PC-9 (cell line): ENCODE data around the gene PRDM16. TPM values are rescaled to one million over a fixed set of nuclear protein-coding genes. Genes with fewer than 3 reads are reported as not detected.

Experiments
- BruUV-seq: library from RNA; stranded (reverse); fragments of 400-500 nt; replicated peaks from 2 replicates; lab custom pipeline; 2021; lab: Mats Ljungman, UMichigan
- CTCF ChIA-PET: fragments of 300-600 bp; sonication (Branson Sonifier 250); formaldehyde crosslinking; loops from one replicate; lab custom pipeline; 2022; ENCODE audit warnings: antibody characterized with exemption; lab: Charles Lee
- POLR2A ChIA-PET: fragments of 300-600 bp; sonication (Branson Sonifier 250); formaldehyde crosslinking; loops from one replicate; lab custom pipeline; 2022; ENCODE audit warnings: antibody characterized with exemption; ENCODE audit not compliant: unreplicated experiment; lab: Charles Lee
- DNase-seq, 2 experiments: peaks; one replicate each; pipeline versions ENCODE4 v3.0.0 to v3.0.0-alpha.2; 2015 to 2022; ENCODE audit warnings: mixed read lengths in 1 of 2
- H2AFZ ChIP-seq: fragments of 200-600 bp; sonication (generic); 2 replicates; pipeline ENCODE4 v1.8.1; 2017; ENCODE audit warnings: antibody characterized with exemption
- H3F3A ChIP-seq: fragments of 200-600 bp; sonication (generic); 2 replicates; pipeline ENCODE4 v1.8.1; 2017; ENCODE audit warnings: antibody characterized with exemption, mild to moderate bottlenecking, low read depth; ENCODE audit not compliant: insufficient read depth
- H3K27ac ChIP-seq: fragments of 200-600 bp; sonication (generic); 2 replicates; pipeline ENCODE4 v1.6.1; 2016; ENCODE audit warnings: mixed run types
- H3K27me3 ChIP-seq: fragments of 200-600 bp; sonication (generic); 2 replicates; pipeline ENCODE4 v1.6.1; 2016; ENCODE audit warnings: low read depth, mixed run types; ENCODE audit not compliant: insufficient read depth
- H3K36me3 ChIP-seq: fragments of 200-600 bp; sonication (generic); 2 replicates; pipeline ENCODE4 v1.6.1; 2016; ENCODE audit warnings: low read depth, mixed run types
- H3K4me1 ChIP-seq: fragments of 200-600 bp; sonication (generic); replicated peaks from 2 replicates; pipeline ENCODE4 v1.6.1; 2016; ENCODE audit warnings: mixed run types; ENCODE audit not compliant: insufficient read depth
- H3K4me2 ChIP-seq: fragments of 200-600 bp; sonication (generic); 2 replicates; pipeline ENCODE4 v1.6.1; 2017; ENCODE audit warnings: mixed run types
- H3K4me3 ChIP-seq: fragments of 200-600 bp; sonication (generic); 2 replicates; pipeline ENCODE4 v1.6.1; 2016; ENCODE audit warnings: mixed run types
- H3K79me2 ChIP-seq: fragments of 200-600 bp; sonication (generic); 2 replicates; pipeline ENCODE4 v1.6.1; 2017; ENCODE audit warnings: low read depth, mixed run types
- H3K9me2 ChIP-seq: fragments of 200-600 bp; sonication (generic); 2 replicates; pipeline ENCODE4 v1.8.1; 2017; ENCODE audit warnings: mild to moderate bottlenecking; ENCODE audit not compliant: insufficient read depth
- H3K9me3 ChIP-seq: fragments of 200-600 bp; sonication (generic); 2 replicates; pipeline ENCODE4 v1.8.1; 2016; ENCODE audit warnings: low read depth; ENCODE audit not compliant: insufficient read depth
- H4K20me1 ChIP-seq: fragments of 200-600 bp; sonication (generic); 2 replicates; pipeline ENCODE4 v1.8.1; 2017; ENCODE audit not compliant: insufficient read depth
- CTCF ChIP-seq: fragments of 200-600 bp; sonication (generic); conservative IDR thresholded peaks from 2 replicates; pipeline ENCODE4 v1.6.1; 2017; ENCODE audit warnings: mixed run types, antibody characterized with exemption, mild to moderate bottlenecking, moderate library complexity
- EZH2 ChIP-seq: fragments of 200-600 bp; sonication (generic); IDR thresholded peaks from 2 replicates; pipeline ENCODE4 v1.8.0; 2017; ENCODE audit warnings: antibody characterized with exemption, low read depth
- intact Hi-C: fragments of 100-400 bp; cut with micrococcal nuclease; formaldehyde crosslinking; loops from one replicate; pipeline ENCODE4 v1.10.0; 2022; ENCODE audit not compliant: unreplicated experiment
- total RNA-seq: library from RNA; stranded (reverse); gene quantifications from 2 replicates; pipeline ENCODE4 v1.2.3, GENCODE V29; 2021

The PRDM16 gene
- total RNA-seq, 1 experiment from 2014 or later, result not detected

- H3K79me2 ChIP-seq, result 0 out of 2 replicates have a peak, but pooled peaks cover 9% of the 10 kb centered on the region
- H3K36me3 ChIP-seq, result no peaks in the 10 kb centered on the region
- H4K20me1 ChIP-seq, result 0 out of 2 replicates have a peak, but pooled peaks cover 5% of the 10 kb centered on the region
- intact Hi-C loops, result no loop called here
- TF ChIP-seq EZH2, result no peak
- no peaks in the 10 kb centered on the region for H3K9me2 ChIP-seq
- POLR2A ChIA-PET, result no interaction called here
- BruUV-seq, result TSS peak; percentile 43
- H2AFZ ChIP-seq, result no peak overlapping the region
- H3K27ac ChIP-seq, result no peak overlapping the region
- H3K27me3 ChIP-seq, result 0 out of 2 replicates have a peak, but pooled peaks cover 2% of the 10 kb centered on the region
- H3K4me1 ChIP-seq, result peaks cover 22% of the 10 kb centered on the region
- peak overlapping the region; percentile 69; the same call in 1 of the 2 replicates for H3K4me3 ChIP-seq
- no peaks in the 10 kb centered on the region for H3K9me3 ChIP-seq
- no peak for DNase-seq
- CTCF ChIA-PET, result no interaction called here
- H3F3A ChIP-seq, result peaks cover 28% of the 10 kb centered on the region; the same call in 1 of the 2 replicates
- H3K4me2 ChIP-seq, result peak overlapping the region; percentile 76
These were observed 386.9 kb downstream of the PRDM16 start for GRCh38 chr1:3455670-3456448.

GRCh38 chr1:3456449-3456963 is 387.5 kb downstream of the PRDM16 start:
- BruUV-seq, result no TSS peak
- no peak overlapping the region for H3K27ac ChIP-seq
- H3K9me2 ChIP-seq, result no peaks in the 10 kb centered on the region
- TF ChIP-seq CTCF (no peak), EZH2 (no peak)
- H3K27me3 ChIP-seq, result no peaks in the 10 kb centered on the region
- peaks cover 24% of the 10 kb centered on the region for H3K4me1 ChIP-seq
- 0 out of 2 replicates have a peak, but pooled peaks cover 9% of the 10 kb centered on the region for H3K79me2 ChIP-seq
- no peaks in the 10 kb centered on the region for H3K36me3 ChIP-seq
- H3F3A ChIP-seq, result peaks cover 28% of the 10 kb centered on the region; the same call in 1 of the 2 replicates
- H4K20me1 ChIP-seq, result peaks cover 10% of the 10 kb centered on the region; the same call in 1 of the 2 replicates
- no peak for DNase-seq
- ChIA-PET CTCF (no interaction called here), POLR2A (no interaction called here)
- intact Hi-C loops, result no loop called here
- no peak overlapping the region for H3K4me2 ChIP-seq
- H2AFZ ChIP-seq, result no peak overlapping the region
- H3K4me3 ChIP-seq, result no peak overlapping the region
- H3K9me3 ChIP-seq, result no peaks in the 10 kb centered on the region

GRCh38 chr1:3456964-3457909 is 388.2 kb downstream of the PRDM16 start:
- CTCF ChIA-PET, result no interaction called here
- DNase-seq, result no peak
- no peaks in the 10 kb centered on the region for H3K36me3 ChIP-seq
- peaks cover 24% of the 10 kb centered on the region for H3K4me1 ChIP-seq
- intact Hi-C loops, result no loop called here
- no peak overlapping the region for H3K4me2 ChIP-seq
- H3K4me3 ChIP-seq, result no peak overlapping the region
- H3K9me3 ChIP-seq, result no peaks in the 10 kb centered on the region
- H4K20me1 ChIP-seq, result peaks cover 13% of the 10 kb centered on the region; the same call in 1 of the 2 replicates
- H3K79me2 ChIP-seq, result 0 out of 2 replicates have a peak, but pooled peaks cover 9% of the 10 kb centered on the region
- no peaks in the 10 kb centered on the region for H3K9me2 ChIP-seq
- H3F3A ChIP-seq, result peaks cover 28% of the 10 kb centered on the region; the same call in 1 of the 2 replicates
- no TSS peak for BruUV-seq
- no peaks in the 10 kb centered on the region for H3K27me3 ChIP-seq
- TF ChIP-seq CTCF (no peak), EZH2 (no peak)
- no peak overlapping the region for H2AFZ ChIP-seq
- POLR2A ChIA-PET, result no interaction called here
- no peak overlapping the region for H3K27ac ChIP-seq
